HG03565 (cell line): ENCODE data around the gene CXCL8.
"Not testable (repeated sequence)": the region's sequence is repeated elsewhere in the genome, so short reads cannot be mapped to it uniquely, and the experiment has no call there.

ENCODE experiments used
- ATAC-seq: cut with Tn5 transposase; IDR thresholded peaks from one replicate; pipeline ENCODE4 v1.9.1; 2021; ENCODE audit warnings: mild to moderate bottlenecking, moderate library complexity; ENCODE audit not compliant: unreplicated experiment

CXCL8 gene

GRCh38 chr4:73740353-73740778 is at the start of gene CXCL8:
TSS of gene CXCL8 (plus strand) at chr4:73740569. CDS start at chr4:73740659, 90 bp downstream.
- no peak for ATAC-seq

- not testable (repeated sequence) for ATAC-seq
Observed at GRCh38 chr4:73691201-73691600, 49.2 kb upstream of the CXCL8 start.

- no peak for ATAC-seq
Observed at GRCh38 chr4:73691759-73692158, 48.6 kb upstream of the CXCL8 start.

- no peak for ATAC-seq
Observed at GRCh38 chr4:73692254-73692653, 48.1 kb upstream of the CXCL8 start.

GRCh38 chr4:73692701-73693100 is 47.7 kb upstream of the CXCL8 start:
- no peak for ATAC-seq

- ATAC-seq: no peak
Observed at GRCh38 chr4:73693811-73694210, 46.6 kb upstream of the CXCL8 start.

- ATAC-seq: no peak
Observed at GRCh38 chr4:73698217-73698616, 42.2 kb upstream of the CXCL8 start.

- ATAC-seq: no peak
Observed at GRCh38 chr4:73701116-73701515, 39.3 kb upstream of the CXCL8 start.

GRCh38 chr4:73702796-73703287 is 37.5 kb upstream of the CXCL8 start:
- ATAC-seq: no peak

GRCh38 chr4:73703320-73703719 is 37.0 kb upstream of the CXCL8 start:
- no peak for ATAC-seq

GRCh38 chr4:73704314-73705055 is 35.9 kb upstream of the CXCL8 start:
- ATAC-seq: no peak

GRCh38 chr4:73705056-73705432 is 35.3 kb upstream of the CXCL8 start:
- no peak for ATAC-seq

- no peak for ATAC-seq
Observed at GRCh38 chr4:73705721-73706120, 34.6 kb upstream of the CXCL8 start.

- ATAC-seq: no peak
Observed at GRCh38 chr4:73706811-73707210, 33.6 kb upstream of the CXCL8 start.

GRCh38 chr4:73707269-73707875 is 33.0 kb upstream of the CXCL8 start:
- no peak for ATAC-seq

GRCh38 chr4:73707918-73708577 is 32.3 kb upstream of the CXCL8 start:
- no peak for ATAC-seq

- no peak for ATAC-seq
Observed at GRCh38 chr4:73709451-73710033, 30.8 kb upstream of the CXCL8 start.

GRCh38 chr4:73710094-73710493 is 30.3 kb upstream of the CXCL8 start:
- no peak for ATAC-seq

GRCh38 chr4:73711989-73712388 is 28.4 kb upstream of the CXCL8 start:
- ATAC-seq: no peak

- ATAC-seq: no peak
Observed at GRCh38 chr4:73713650-73714049, 26.7 kb upstream of the CXCL8 start.

- ATAC-seq: no peak
Observed at GRCh38 chr4:73714647-73715046, 25.7 kb upstream of the CXCL8 start.

- ATAC-seq: no peak
Observed at GRCh38 chr4:73715659-73716058, 24.7 kb upstream of the CXCL8 start.
